Mesendoderm (in vitro differentiated cells): ENCODE results near the gene LRFN2.
A peak's percentile ranks its signal among the peaks of the same experiment; 100 is the strongest.

ENCODE experiments used
- DNase-seq: peaks from one replicate; pipeline ENCODE4 v3.0.0; 2013
- H2AK5ac ChIP-seq: 2 replicates; pipeline ENCODE4 v1.6.1; 2013; ENCODE audit warnings: low read length, inconsistent platforms
- H2BK120ac ChIP-seq: 2 replicates; pipeline ENCODE4 v1.6.1; 2013; ENCODE audit warnings: low read depth, mild to moderate bottlenecking, low read length, moderate library complexity, mixed read lengths
- H2BK15ac ChIP-seq: replicated peaks from 2 replicates; pipeline ENCODE4 v1.6.1; 2013; ENCODE audit warnings: low read depth, mild to moderate bottlenecking, moderate library complexity
- H2BK5ac ChIP-seq: 2 replicates; pipeline ENCODE4 v1.6.1; 2013; ENCODE audit warnings: low read length, inconsistent platforms
- H3K18ac ChIP-seq: 2 replicates; pipeline ENCODE4 v1.6.1; 2013; ENCODE audit warnings: mild to moderate bottlenecking, low read length, mixed read lengths
- H3K23ac ChIP-seq: one replicate; pipeline ENCODE4 v1.6.1; 2013; ENCODE audit warnings: low read length
- H3K27ac ChIP-seq: 2 replicates; pipeline ENCODE4 v1.5.1; 2013; ENCODE audit warnings: low read depth, mild to moderate bottlenecking, inconsistent platforms, low read length, moderate library complexity
- H3K27me3 ChIP-seq: 2 replicates; pipeline ENCODE4 v1.6.1; 2013; ENCODE audit warnings: low read length, control low read depth, mild to moderate bottlenecking, inconsistent platforms; ENCODE audit not compliant: insufficient read depth, poor library complexity
- H3K36me3 ChIP-seq: 2 replicates; pipeline ENCODE4 v1.6.1; 2013; ENCODE audit warnings: low read length, inconsistent platforms; ENCODE audit not compliant: control insufficient read depth, insufficient read depth
- H3K4ac ChIP-seq: one replicate; pipeline ENCODE4 v1.6.1; 2013; ENCODE audit warnings: low read depth, mild to moderate bottlenecking, low read length, moderate library complexity
- H3K4me1 ChIP-seq: 2 replicates; pipeline ENCODE4 v1.6.1; 2013; ENCODE audit warnings: low read depth, low read length, inconsistent platforms; ENCODE audit not compliant: control insufficient read depth
- H3K4me2 ChIP-seq: 2 replicates; pipeline ENCODE4 v1.6.1; 2013; ENCODE audit warnings: low read length
- H3K4me3 ChIP-seq: 2 replicates; pipeline ENCODE4 v1.5.1; 2013; ENCODE audit warnings: mild to moderate bottlenecking, low read length
- H3K56ac ChIP-seq: one replicate; pipeline ENCODE4 v1.6.1; 2013; ENCODE audit warnings: low read length
- H3K79me1 ChIP-seq: 2 replicates; pipeline ENCODE4 v1.6.1; 2013; ENCODE audit warnings: low read length, inconsistent platforms
- H3K79me2 ChIP-seq: 2 replicates; pipeline ENCODE4 v1.6.1; 2013; ENCODE audit warnings: mild to moderate bottlenecking, low read length; ENCODE audit not compliant: control insufficient read depth, insufficient read depth
- H3K9ac ChIP-seq: 2 replicates; pipeline ENCODE4 v1.6.1; 2013; ENCODE audit warnings: low read length, inconsistent platforms
- H4K5ac ChIP-seq: one replicate; pipeline ENCODE4 v1.6.1; 2013; ENCODE audit warnings: low read length
- H4K8ac ChIP-seq: one replicate; pipeline ENCODE4 v1.6.1; 2013; ENCODE audit warnings: low read depth, mild to moderate bottlenecking, control low read depth, low read length, moderate library complexity
- WGBS: extraction: QIAGEN DNeasy Blood & Tissue Kit; methylation state at CpG from one replicate; pipeline ENCODE4 v1.1.7; 2013; ENCODE audit warnings: low lambda C conversion rate, missing lambda C conversion rate; ENCODE audit not compliant: insufficient coverage; ENCODE audit errors: extremely low coverage; 5-methylcytosine and 5-hydroxymethylcytosine counted together

Gene LRFN2

GRCh38 chr6:40352006-40352405 lies 235.2 kb downstream of the LRFN2 start:
- Histone ChIP-seq H2BK5ac (no peak overlapping the region), H3K27me3 (no peaks in the 10 kb centered on the region), H3K27ac (no peak overlapping the region), H3K9ac (no peak overlapping the region), H3K4me2 (no peak overlapping the region), H3K4me1 (peaks cover 15% of the 10 kb centered on the region), H3K18ac (no peak overlapping the region), H3K23ac (no peak overlapping the region), H2AK5ac (no peak overlapping the region), H3K56ac (no peak overlapping the region), H3K36me3 (no peaks in the 10 kb centered on the region), H4K5ac (no peak overlapping the region), H3K79me1 (no peaks in the 10 kb centered on the region), H2BK120ac (no peak overlapping the region), H3K4ac (no peak overlapping the region), H3K79me2 (no peaks in the 10 kb centered on the region), H2BK15ac (no peak overlapping the region), H4K8ac (no peak overlapping the region), H3K4me3 (no peak overlapping the region)
- no peak for DNase-seq
- WGBS = no CpG with 5 or more reads among the region's 1 CpG

- Histone ChIP-seq H3K18ac (no peak overlapping the region), H3K79me2 (no peaks in the 10 kb centered on the region)
- no CpG with 5 or more reads among the region's 3 CpGs for WGBS
Measured at GRCh38 chr6:40350747-40351217, 236.4 kb downstream of the LRFN2 start.

GRCh38 chr6:40349901-40350746 lies 237.0 kb downstream of the LRFN2 start:
- Histone ChIP-seq H3K36me3 (no peaks in the 10 kb centered on the region), H4K8ac (no peak overlapping the region), H4K5ac (no peak overlapping the region), H3K79me2 (no peaks in the 10 kb centered on the region), H2AK5ac (peak overlapping the region; percentile 24), H3K4me3 (no peak overlapping the region), H3K18ac (no peak overlapping the region), H3K79me1 (no peaks in the 10 kb centered on the region), H3K27ac (no peak overlapping the region), H3K4me1 (peaks cover 15% of the 10 kb centered on the region), H3K9ac (no peak overlapping the region), H2BK15ac (no peak overlapping the region), H3K4me2 (no peak overlapping the region), H2BK120ac (no peak overlapping the region), H3K23ac (no peak overlapping the region), H3K27me3 (no peaks in the 10 kb centered on the region), H3K4ac (no peak overlapping the region), H2BK5ac (no peak overlapping the region), H3K56ac (no peak overlapping the region)
- no CpG with 5 or more reads among the region's 11 CpGs for WGBS
- no peak for DNase-seq

More at GRCh38 chr6:40350747-40351217, 236.4 kb downstream of the LRFN2 start:
- H3K56ac ChIP-seq = no peak overlapping the region
- H3K4me2 ChIP-seq = no peak overlapping the region
- H4K5ac ChIP-seq = no peak overlapping the region
- no peak overlapping the region for H3K23ac ChIP-seq
- no peak overlapping the region for H3K4ac ChIP-seq
- H2AK5ac ChIP-seq = peak overlapping the region; percentile 24
- H4K8ac ChIP-seq = no peak overlapping the region
- no peak overlapping the region for H2BK120ac ChIP-seq
- no peaks in the 10 kb centered on the region for H3K27me3 ChIP-seq
- no peak overlapping the region for H3K27ac ChIP-seq
- H3K9ac ChIP-seq = no peak overlapping the region
- peaks cover 15% of the 10 kb centered on the region for H3K4me1 ChIP-seq
- no peaks in the 10 kb centered on the region for H3K79me1 ChIP-seq
- H2BK5ac ChIP-seq = no peak overlapping the region
- no peak for DNase-seq
- no peak overlapping the region for H3K4me3 ChIP-seq
- no peaks in the 10 kb centered on the region for H3K36me3 ChIP-seq
- H2BK15ac ChIP-seq = no peak overlapping the region

- H3K56ac ChIP-seq = peak overlapping the region; percentile 36
- no peaks in the 10 kb centered on the region for H3K27me3 ChIP-seq
- no CpG with 5 or more reads among the region's 11 CpGs for WGBS
- H2BK15ac ChIP-seq = no peak overlapping the region
- H3K4me3 ChIP-seq = no peak overlapping the region
- no peak overlapping the region for H3K18ac ChIP-seq
- no peak overlapping the region for H3K4ac ChIP-seq
- no peak overlapping the region for H2AK5ac ChIP-seq
- H3K4me2 ChIP-seq = no peak overlapping the region
- H4K5ac ChIP-seq = no peak overlapping the region
- no peak overlapping the region for H4K8ac ChIP-seq
- H3K4me1 ChIP-seq = peaks cover 15% of the 10 kb centered on the region
- H3K27ac ChIP-seq = no peak overlapping the region
- H2BK120ac ChIP-seq = no peak overlapping the region
- no peaks in the 10 kb centered on the region for H3K79me1 ChIP-seq
- H3K9ac ChIP-seq = no peak overlapping the region
- H3K23ac ChIP-seq = no peak overlapping the region
- no peaks in the 10 kb centered on the region for H3K36me3 ChIP-seq
- no peak overlapping the region for H2BK5ac ChIP-seq
- no peaks in the 10 kb centered on the region for H3K79me2 ChIP-seq
- peak; percentile 49 for DNase-seq
Measured at GRCh38 chr6:40349123-40349900, 237.9 kb downstream of the LRFN2 start.

- no peak overlapping the region for H3K23ac ChIP-seq
- no peak overlapping the region for H3K4me3 ChIP-seq
- no peak overlapping the region for H2BK5ac ChIP-seq
- no peak overlapping the region for H3K18ac ChIP-seq
- no peak overlapping the region for H3K9ac ChIP-seq
- no peaks in the 10 kb centered on the region for H3K27me3 ChIP-seq
- H3K27ac ChIP-seq = no peak overlapping the region
- no peak overlapping the region for H2BK15ac ChIP-seq
- H3K79me1 ChIP-seq = no peaks in the 10 kb centered on the region
- no peak overlapping the region for H4K5ac ChIP-seq
- peaks cover 12% of the 10 kb centered on the region for H3K4me1 ChIP-seq
- no peak overlapping the region for H4K8ac ChIP-seq
- no peak overlapping the region for H3K4me2 ChIP-seq
- H2BK120ac ChIP-seq = no peak overlapping the region
- H3K79me2 ChIP-seq = no peaks in the 10 kb centered on the region
- no peak overlapping the region for H3K4ac ChIP-seq
- H2AK5ac ChIP-seq = no peak overlapping the region
- no CpG with 5 or more reads among the region's 4 CpGs for WGBS
- DNase-seq = no peak
- peak overlapping the region; percentile 50 for H3K56ac ChIP-seq
- no peaks in the 10 kb centered on the region for H3K36me3 ChIP-seq
Measured at GRCh38 chr6:40348591-40348990, 238.6 kb downstream of the LRFN2 start.
